Measurements from ENCODE around the gene LZIC.

DNA sequence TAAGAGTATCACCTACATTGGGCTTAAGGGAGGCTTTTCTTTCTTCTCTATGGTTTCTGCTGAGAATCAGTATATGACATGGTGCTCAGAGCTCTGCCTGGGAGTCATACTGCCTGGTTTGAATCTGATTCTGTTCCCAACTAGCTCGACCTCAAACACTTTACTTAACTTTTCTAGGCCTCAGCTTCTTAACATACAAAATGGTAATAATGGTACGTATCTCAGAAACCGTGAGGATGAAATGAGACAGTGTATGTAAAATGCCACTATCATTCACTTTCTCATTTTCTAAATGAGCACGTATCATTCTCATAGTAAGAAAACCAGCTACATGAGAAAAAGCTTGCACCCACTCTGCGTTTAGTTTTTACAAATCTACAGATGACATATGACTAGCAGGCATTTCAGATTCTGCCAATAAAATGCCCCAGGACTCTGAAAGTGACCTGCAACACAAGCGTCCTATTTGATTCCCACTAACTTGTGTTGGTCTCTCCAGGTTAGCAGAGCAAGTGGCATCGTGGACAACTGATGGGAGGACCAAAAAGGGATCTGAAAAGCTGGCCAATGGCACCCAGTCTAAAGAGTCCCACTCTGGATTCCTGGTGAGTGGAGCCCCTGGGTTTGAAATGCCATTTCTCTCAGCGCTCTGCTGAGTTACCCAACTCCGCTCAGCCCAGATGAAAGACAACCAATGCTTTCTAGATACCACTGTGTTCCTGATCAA, 39.2 kb downstream of the LZIC start:
- no peak for TF ChIP-seq OSR1 (CRISPR knock-in tag; IDR thresholded peaks at IDR 0.05)
- TF ChIP-seq PATZ1 (CRISPR knock-in tag; IDR thresholded peaks at IDR 0.05; ENCODE audit: borderline replicate concordance), result no peak
- no peak for TF ChIP-seq SNAI2 (CRISPR knock-in tag; IDR thresholded peaks at IDR 0.05)
- TF ChIP-seq BACH2 (CRISPR knock-in tag; IDR thresholded peaks at IDR 0.05; ENCODE audit: borderline replicate concordance), result no peak
- no peak for TF ChIP-seq CREB5 (CRISPR knock-in tag; IDR thresholded peaks at IDR 0.05; ENCODE audit: low read depth)
- TF ChIP-seq GLIS3 (CRISPR knock-in tag; IDR thresholded peaks at IDR 0.05), result no peak
- no peak for TF ChIP-seq CSDC2 (CRISPR knock-in tag; IDR thresholded peaks at IDR 0.05)
- TF ChIP-seq, protein P1, sequence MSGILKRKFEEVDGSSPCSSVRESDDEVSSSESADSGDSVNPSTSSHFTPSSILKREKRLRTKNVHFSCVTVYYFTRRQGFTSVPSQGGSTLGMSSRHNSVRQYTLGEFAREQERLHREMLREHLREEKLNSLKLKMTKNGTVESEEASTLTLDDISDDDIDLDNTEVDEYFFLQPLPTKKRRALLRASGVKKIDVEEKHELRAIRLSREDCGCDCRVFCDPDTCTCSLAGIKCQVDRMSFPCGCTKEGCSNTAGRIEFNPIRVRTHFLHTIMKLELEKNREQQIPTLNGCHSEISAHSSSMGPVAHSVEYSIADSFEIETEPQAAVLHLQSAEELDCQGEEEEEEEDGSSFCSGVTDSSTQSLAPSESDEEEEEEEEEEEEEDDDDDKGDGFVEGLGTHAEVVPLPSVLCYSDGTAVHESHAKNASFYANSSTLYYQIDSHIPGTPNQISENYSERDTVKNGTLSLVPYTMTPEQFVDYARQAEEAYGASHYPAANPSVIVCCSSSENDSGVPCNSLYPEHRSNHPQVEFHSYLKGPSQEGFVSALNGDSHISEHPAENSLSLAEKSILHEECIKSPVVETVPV (CRISPR knock-in tag; IDR thresholded peaks at IDR 0.05), result no peak
- no peak for TF ChIP-seq ZFP30 (CRISPR knock-in tag; IDR thresholded peaks at IDR 0.05)
